GM06990 (cell line): ENCODE results near the gene OSBP2.

Source experiments
- DNase-seq: peaks from one replicate; pipeline ENCODE4 v3.0.0-alpha.2; 2011; ENCODE audit not compliant: insufficient read length; ENCODE audit errors: extremely low read depth
- H3K27me3 ChIP-seq: replicated peaks from 2 replicates; pipeline ENCODE4 v1.6.0; 2011; ENCODE audit warnings: low read length; ENCODE audit not compliant: control insufficient read depth, insufficient read depth
- H3K36me3 ChIP-seq: 2 replicates; pipeline ENCODE4 v1.5.1; 2011; ENCODE audit warnings: low read length; ENCODE audit not compliant: control insufficient read depth, insufficient read depth
- H3K4me3 ChIP-seq: replicated peaks from 2 replicates; pipeline ENCODE4 v1.5.1; 2011; ENCODE audit warnings: low read depth, mild to moderate bottlenecking, control low read depth, low read length
- TF ChIP-seq, protein P1 (sequence below): IDR thresholded peaks from 2 replicates; pipeline ENCODE4 v1.5.1; 2011; ENCODE audit warnings: low read length, control low read depth, mild to moderate bottlenecking, inconsistent platforms; ENCODE audit not compliant: insufficient read depth, poor library complexity, severe bottlenecking

Gene OSBP2

DNA sequence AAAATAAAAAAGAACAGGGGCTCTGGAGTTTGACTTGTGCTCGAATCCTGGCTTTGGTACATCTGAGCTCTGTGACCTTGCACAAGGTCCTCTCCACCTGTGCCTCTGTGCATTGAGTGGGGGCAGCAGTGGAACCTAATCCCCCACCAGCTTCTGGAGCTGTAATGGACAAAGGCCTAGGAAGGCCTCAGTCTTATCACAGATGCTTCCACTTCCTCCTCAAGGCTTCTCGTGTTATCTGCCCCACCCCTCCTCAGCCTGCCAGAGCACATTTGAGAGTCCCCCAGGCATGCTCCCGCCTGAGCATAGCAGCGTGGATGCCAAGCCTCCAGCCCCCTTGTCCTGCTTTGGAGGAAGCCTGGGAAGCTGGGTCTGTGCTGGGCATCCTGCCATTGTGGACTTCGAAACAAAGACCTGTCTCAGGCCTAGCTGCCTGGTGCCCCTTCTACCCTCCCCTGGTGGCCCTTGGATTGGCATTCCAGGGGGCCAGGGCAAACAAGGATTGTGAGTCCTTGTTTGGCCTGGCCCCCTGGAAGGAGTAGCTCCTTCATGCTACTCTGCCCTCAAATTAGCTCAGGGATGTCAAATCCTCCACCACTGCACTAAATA lies 44.1 kb upstream of the OSBP2 start:
- TF ChIP-seq, protein P1, sequence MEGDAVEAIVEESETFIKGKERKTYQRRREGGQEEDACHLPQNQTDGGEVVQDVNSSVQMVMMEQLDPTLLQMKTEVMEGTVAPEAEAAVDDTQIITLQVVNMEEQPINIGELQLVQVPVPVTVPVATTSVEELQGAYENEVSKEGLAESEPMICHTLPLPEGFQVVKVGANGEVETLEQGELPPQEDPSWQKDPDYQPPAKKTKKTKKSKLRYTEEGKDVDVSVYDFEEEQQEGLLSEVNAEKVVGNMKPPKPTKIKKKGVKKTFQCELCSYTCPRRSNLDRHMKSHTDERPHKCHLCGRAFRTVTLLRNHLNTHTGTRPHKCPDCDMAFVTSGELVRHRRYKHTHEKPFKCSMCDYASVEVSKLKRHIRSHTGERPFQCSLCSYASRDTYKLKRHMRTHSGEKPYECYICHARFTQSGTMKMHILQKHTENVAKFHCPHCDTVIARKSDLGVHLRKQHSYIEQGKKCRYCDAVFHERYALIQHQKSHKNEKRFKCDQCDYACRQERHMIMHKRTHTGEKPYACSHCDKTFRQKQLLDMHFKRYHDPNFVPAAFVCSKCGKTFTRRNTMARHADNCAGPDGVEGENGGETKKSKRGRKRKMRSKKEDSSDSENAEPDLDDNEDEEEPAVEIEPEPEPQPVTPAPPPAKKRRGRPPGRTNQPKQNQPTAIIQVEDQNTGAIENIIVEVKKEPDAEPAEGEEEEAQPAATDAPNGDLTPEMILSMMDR, result no peak
- DNase-seq, result no peak
- no peak overlapping the region for H3K4me3 ChIP-seq
- no peaks in the 10 kb centered on the region for H3K27me3 ChIP-seq
- no peaks in the 10 kb centered on the region for H3K36me3 ChIP-seq

DNA sequence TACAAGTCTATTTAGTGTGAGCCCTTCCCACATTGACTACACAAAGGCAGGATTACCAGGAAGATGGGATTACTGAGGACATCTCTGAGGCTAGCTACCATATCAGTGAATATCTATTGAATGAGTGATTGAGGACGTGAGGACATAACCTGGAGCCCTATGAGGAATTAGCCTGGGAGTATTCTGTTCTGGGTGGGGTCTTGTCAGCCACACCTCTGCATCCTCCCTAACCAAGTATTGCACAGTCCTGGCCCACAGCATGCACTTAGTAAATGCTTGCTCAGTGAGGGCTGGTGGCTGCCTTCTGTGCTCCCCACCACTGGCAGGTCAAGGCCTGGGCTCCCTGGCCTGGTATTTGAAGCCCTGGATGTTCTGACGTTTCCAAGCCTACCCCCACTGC lies 41.8 kb upstream of the OSBP2 start:
- DNase-seq, result no peak
- no peaks in the 10 kb centered on the region for H3K36me3 ChIP-seq
- H3K4me3 ChIP-seq, result no peak overlapping the region
- TF ChIP-seq, protein P1, result no peak
- H3K27me3 ChIP-seq, result no peaks in the 10 kb centered on the region

DNA sequence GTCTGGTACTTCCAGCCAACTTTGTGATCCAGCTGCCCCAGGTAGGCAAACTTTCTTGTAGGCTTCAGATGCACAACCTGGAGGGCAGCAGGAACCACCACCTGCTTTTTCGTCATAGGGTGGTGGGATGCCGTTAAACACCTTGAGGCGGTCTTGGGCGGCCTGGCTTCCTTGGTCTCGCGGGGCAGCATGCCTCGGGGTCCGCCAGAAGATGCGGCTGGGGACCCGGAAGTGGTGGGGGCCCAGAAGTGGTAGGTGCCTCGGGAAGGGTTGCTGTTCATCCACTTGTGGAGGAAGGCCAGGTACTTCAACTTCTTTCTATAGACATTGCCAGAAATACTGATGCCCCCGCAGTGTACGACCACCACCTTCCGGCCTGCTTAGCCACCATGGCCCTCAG lies 40.3 kb upstream of the OSBP2 start:
- no peak for DNase-seq
- no peak overlapping the region for H3K4me3 ChIP-seq
- no peaks in the 10 kb centered on the region for H3K27me3 ChIP-seq
- H3K36me3 ChIP-seq, result no peaks in the 10 kb centered on the region
- TF ChIP-seq, protein P1, result no peak

DNA sequence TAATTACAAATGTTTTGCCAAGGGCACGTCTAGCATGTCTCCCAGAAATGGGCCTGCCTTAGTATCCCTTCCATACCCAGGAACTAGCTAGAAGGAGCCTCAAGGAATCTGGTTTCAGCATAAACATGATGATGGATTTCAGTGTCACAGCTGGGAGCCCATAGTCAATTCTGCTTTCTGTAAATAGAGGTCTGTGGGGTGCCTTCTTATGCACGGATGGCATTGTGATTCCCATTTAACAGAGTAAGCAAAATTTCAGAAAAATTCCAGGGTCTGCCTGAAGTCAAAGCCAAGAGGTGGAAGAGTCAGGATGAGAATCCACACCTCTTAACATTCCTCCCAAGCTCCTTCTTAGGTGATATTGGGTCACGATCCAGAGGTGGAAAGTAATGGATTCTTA lies 39.1 kb upstream of the OSBP2 start:
- H3K4me3 ChIP-seq, result no peak overlapping the region
- H3K36me3 ChIP-seq, result no peaks in the 10 kb centered on the region
- TF ChIP-seq, protein P1, result no peak
- H3K27me3 ChIP-seq, result no peaks in the 10 kb centered on the region
- no peak for DNase-seq

DNA sequence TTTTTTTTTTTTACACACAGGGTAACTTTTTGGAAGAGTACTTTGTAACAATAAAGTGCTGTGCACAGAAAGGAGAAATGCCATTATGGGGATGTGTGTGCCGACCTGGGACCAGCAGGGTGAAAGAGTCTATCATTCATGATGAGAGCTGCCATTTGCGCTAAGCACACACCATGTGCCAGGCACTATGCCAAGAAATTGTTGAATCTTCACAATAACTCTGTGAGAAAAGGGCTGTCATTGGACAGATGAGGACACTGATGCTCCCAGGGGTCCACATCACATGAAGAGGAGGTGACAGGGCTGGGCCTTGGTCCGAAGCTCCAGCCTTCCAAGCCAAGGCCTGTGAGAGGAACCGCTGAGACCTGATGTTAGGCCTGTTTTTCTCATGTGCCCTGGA lies 32.6 kb upstream of the OSBP2 start:
- Histone ChIP-seq H3K36me3 (no peaks in the 10 kb centered on the region; the same call in 1 of the 2 replicates), H3K27me3 (no peaks in the 10 kb centered on the region), H3K4me3 (no peak overlapping the region)
- TF ChIP-seq, protein P1, result no peak
- DNase-seq, result no peak

DNA sequence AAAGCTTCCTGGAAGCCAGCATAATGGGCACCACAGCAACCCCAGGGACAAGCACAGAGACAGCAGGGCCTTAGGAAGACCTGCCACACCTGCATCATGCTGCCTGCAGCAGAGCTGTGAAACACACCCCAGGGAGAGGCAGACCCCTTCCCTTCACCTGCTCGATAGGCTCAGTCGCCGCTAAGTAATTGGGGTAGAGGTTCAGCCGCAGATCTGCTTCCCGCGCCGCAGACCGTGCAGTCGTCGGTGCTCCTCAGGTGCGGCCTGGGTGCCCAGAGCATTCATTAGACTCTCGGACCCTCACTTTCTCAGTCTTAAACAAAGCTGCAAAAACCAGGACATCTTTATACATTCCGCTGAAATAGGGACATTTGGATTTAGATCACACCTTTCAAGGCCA lies 29.9 kb upstream of the OSBP2 start:
- TF ChIP-seq, protein P1, result no peak
- Histone ChIP-seq H3K27me3 (no peaks in the 10 kb centered on the region), H3K4me3 (no peak overlapping the region), H3K36me3 (no peaks in the 10 kb centered on the region; the same call in 1 of the 2 replicates)
- no peak for DNase-seq
